RKO (cell line): ENCODE data around the gene LRRC43.

Experiments used
- DNase-seq: peaks from one replicate; pipeline ENCODE4 v3.0.0-alpha.2; 2016; ENCODE audit warnings: low spot score

LRRC43 gene

DNA sequence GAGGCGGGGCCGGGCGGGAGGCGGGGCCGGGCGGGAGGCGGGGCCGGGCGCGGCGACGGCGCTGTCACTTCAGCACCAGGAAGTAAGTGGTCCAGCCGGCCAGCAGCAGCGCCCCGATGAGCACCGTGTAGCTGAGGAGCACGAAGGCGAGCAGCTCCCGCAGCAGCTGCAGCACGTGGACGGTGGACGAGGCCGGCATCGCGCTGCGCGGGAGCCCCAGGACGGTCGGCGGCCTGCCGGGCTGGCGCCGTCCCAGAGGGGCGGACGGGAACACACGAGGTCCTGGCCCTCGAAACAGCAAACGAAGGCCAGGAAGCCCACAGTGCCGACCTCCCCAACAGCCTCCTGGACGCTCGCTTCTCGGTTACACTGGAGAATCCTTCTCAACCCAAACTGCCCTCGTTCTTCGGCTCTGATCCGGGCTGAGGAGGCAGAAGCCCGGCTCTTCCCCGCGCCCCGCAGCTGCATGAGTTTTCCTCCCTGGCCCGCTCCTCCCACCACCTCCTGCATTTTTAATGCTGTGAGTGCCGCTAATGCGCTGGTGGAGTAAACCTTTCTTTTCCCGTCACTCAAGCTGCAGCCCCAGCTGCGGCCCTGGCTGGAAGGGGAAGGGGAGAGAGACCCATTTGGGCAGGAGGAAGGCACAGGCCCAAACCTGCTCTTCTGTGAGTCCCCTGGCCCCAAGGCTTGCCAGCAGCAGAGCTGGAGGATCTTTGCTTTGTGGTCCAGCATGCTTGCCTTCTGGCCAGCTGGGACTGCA, 43.6 kb downstream of the LRRC43 start:
- DNase-seq, result no peak

DNA sequence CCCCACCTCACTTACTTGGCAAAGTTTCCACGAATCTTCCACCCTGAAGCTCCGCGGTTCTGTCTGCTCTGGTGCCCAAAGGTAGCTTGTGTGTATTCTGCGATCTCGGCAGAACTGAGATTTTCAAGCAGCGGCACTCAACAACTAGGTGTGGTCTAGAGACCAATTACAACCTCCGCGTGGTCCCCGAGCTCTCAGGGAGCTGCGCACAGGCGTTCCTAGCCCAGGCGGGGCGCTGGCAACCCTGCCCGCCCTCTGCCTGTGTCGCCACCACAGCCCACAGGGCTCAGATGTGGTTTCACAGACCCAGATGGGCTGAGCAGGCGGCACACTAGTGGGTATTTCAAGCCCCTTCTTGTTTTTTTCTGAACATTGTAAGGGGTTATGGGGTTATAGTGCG, 44.4 kb downstream of the LRRC43 start:
- DNase-seq, result no peak

DNA sequence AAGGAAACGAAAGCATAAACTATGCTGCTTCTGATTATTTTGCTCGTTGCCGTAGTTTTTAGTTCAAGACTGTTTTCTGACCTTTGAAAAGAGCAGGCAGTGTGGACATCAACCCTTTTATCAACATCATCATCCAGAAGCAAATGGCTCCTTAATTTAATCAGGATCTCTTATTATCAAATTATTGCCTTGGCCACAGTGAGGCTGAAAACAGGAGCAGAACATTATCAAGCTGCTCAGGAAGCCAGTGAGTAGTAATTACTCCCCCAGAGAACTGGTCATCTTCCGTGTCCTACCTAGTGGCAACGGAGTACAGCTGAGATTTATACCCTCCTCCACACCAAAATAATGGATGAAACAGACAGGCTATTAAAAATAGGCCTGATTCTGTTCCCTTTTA, 45.2 kb downstream of the LRRC43 start:
- DNase-seq, result no peak

DNA sequence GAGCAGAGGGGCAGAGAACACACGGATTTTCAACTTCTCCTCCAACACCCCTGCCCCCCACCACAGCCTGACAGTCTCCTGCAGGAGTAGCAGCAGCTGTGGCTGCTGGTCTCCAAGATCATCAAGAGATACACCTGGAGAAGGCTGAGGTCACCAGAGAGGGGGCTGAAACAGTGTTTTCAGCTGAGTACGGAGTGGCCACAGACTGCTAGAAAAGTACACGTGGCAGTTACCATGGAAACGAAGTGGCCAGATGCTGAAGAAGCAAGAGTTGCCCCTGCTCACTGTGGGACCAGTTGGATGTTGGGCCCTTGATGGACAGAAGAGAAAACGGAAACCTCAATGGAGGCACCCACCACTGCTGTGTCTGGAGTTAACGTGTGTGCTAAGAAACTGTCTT, 47.9 kb downstream of the LRRC43 start:
- DNase-seq, result no peak

DNA sequence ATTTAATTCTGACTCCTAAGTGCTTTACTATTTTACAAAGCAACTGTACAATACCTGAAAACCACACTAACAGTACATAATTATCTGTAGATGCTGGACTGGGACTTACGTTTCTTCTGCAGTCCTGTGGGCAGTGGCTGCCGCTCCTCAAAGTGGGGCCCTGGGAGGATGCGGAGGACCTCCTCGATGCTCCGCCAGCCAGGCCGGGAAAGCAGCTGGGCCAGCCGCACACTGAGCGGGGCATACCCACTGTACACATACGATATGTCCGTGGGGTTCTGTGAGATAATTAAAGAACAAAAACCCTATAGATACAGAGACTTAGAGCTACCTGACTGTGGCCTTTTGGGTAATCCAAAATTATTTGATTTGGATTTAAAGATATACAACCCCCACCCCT, 49.8 kb downstream of the LRRC43 start:
- DNase-seq, result no peak

DNA sequence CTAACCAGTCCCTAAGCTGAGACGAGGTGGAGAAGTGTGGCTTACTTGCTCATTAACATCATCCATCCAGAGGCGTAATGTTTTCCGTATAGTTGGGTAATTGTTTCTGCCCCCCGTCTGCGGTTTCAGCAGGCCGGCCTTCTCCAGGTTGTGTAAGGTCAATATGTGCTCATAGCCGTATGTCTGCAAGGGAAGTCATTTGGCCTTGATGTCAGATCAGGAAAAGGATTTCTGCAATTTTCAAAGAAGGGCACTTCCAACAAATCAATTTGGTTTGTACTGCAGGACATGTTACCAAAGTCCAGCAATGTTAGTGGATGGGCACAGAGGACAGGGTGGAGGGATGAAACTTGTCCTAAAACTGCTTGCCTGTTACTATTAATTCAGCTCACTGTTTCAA, 52.8 kb downstream of the LRRC43 start:
- no peak for DNase-seq

DNA sequence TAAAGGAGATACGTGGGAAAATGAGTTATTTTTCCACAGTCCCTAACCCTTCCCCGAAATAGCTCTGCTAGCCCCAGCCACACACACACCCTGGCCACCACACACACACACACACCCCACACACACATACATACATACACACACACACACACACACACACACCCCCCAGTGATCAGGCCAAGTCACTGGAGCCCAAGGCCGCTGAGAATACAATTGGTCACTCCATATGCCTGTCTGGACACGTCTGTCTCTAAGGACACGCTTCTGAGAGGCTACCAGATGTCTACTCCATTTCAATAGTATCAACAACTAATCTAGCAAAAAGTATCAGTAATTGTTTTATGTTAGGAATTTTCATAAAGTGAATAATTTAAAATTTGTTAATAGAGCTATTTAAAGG, 55.9 kb downstream of the LRRC43 start:
- DNase-seq, result no peak

DNA sequence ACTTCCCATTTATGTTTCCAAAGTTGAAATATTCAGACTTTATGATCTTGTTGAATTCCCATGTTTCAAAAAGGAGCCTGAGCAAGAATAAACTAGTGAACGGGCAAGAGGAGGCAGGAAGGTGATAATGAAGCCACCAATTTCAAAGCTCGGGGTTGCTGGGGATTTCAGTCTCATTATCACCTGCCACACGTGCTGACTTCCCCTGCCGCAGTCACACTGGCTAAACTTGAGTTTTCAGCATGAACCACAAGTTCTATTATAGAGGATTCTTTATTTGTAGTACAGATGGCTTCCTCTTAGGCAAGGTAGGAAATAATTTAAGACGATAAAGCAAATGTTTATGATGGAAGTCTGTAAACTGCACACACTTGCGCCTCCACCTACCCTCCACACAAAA, 61.0 kb downstream of the LRRC43 start:
- DNase-seq, result no peak

DNA sequence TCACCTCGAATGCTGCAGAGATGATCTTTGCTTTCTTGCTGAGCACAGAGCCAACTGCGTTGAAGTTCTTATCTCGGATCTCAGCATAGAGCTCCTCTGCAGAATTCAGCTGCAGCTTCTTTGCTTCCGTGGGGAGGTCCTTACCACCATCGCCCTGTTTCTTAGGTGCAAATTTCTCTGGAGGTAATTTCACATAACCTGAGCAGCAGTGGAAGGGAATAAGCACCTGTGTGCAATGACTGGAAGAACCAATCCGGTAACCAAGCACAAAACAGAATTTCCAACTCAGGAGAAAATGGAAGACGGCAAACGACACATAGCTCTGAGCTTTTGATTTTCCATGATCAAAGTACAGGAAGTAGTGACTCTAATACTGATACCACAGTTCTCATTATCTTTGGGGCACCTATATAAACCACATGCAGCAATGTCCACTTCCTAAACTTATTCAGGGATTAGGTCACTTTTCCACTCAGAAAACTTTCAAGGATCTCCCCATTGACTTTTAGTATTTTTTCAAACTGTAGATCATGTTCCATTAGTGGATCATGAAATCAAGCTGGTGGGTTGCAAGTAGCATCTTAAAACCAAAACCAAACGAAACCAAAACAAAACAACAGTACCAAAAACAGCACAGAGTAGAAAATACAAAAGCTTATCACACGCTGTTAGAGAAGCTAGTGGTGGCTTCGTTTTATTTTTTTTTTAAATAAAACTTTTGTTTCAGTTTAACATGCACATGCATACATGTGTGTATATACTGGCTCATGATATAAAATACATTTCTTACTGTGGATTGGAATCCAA, 61.8 kb downstream of the LRRC43 start:
- no peak for DNase-seq

DNA sequence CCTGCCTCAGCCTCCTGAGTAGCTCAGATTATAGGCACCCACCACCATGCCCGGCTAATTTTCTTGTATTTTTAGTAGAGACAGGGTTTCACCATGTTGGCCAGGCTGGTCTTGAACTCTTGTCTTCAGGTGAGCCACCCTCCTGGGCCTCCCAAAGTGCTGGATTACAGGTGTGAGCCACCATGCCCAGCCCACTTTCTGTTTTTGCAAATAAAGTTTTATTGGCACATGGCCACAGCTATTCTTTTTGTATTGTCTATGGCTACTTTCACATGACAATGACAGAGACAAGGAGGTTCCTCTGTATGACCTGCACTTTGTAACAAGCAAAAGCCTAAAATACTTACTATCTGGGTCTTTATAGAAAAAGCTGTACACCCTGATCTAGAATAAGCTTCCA, 62.6 kb downstream of the LRRC43 start:
- no peak for DNase-seq

DNA sequence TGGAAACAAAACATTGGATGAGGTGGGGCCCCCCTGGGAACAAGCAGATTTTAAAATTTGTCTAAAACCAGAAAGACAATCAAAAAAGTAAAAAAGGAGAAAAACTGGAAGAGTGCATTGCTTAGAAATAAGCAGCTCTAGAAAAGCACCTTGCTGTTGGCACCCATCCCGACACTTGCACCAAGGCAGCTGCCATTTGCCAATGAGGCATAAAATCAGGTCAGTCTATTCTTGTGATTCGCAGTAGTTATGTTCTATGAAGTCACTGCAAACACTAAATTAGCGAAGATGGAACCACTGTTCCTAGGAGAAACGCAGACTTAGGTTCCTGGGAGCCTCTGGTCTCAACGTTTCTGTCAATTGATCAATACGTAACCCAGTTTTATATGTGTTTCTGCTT, 67.1 kb downstream of the LRRC43 start:
- DNase-seq, result no peak

DNA sequence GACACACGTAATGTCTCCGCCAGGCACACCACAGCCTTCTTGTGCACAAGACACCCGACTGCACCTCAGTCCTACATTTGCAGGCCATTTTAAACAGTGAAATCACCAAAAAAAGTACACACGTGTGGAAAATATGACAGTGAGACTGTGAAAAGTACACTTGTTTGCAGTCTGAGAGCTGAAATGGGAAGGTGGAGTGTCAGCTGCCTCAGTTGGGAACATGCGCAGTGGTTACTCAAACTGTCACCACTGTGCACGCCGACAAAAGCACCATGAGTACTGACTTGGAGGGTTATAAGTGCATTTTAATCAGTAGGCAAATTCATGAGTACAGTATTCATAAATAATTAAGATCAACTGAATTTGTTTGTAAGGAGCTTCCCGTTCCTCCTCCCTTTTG, 67.6 kb downstream of the LRRC43 start:
- no peak for DNase-seq
